GM18861 (cell line): ENCODE results near the gene FMR1.

ENCODE experiments used
- ATAC-seq: cut with Tn5 transposase; IDR thresholded peaks from one replicate; pipeline ENCODE4 v1.9.1; 2021; ENCODE audit not compliant: unreplicated experiment

Gene FMR1

DNA sequence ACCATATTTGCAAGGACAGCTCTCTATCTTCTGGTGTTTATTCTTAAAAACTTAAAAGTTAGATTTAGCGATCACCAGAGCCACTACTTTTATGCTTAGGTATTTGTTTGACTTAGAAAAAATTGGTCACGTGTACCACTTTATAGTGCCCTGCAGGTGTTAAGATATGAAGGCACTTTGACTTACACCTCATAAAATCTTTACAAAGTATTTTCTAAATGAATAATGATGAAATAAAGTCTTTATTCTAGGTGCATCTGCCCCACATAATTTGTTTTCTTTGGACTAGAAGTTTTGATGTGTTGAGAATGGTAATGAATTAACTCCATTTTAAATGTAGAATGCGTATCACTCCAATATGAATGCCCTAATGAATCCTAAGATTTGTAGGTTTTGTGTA lies 2.9 kb downstream of the FMR1 start:
- ATAC-seq: no peak

DNA sequence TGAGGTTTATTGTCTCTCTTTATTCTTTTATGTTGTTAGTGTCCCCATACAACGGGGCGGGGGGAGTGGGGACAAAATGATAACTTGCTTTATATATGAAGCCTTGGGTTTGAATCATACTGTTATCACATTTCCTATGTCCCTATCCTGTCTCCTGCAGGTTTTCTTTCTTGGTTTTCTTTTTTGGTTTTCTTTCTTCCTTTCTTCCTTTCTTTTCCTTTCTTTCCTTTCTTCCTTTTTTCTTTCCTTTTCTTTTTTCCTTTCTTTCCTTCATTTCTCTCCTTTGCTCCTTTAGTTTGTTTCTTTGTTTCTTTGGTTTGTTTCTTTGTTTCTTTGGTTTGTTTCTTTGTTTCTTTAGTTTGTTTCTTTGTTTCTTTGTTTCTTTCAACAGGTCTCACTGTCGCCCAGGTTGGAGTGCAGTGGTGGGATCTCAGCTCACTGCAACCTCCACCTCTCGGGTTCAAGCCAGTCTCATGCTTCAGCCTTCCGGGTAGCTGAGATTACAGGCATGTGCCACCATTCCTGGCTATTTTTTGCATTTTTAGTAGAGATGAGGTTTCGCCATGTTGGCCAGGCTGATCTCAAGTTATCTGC lies 4.8 kb downstream of the FMR1 start:
- no peak for ATAC-seq

DNA sequence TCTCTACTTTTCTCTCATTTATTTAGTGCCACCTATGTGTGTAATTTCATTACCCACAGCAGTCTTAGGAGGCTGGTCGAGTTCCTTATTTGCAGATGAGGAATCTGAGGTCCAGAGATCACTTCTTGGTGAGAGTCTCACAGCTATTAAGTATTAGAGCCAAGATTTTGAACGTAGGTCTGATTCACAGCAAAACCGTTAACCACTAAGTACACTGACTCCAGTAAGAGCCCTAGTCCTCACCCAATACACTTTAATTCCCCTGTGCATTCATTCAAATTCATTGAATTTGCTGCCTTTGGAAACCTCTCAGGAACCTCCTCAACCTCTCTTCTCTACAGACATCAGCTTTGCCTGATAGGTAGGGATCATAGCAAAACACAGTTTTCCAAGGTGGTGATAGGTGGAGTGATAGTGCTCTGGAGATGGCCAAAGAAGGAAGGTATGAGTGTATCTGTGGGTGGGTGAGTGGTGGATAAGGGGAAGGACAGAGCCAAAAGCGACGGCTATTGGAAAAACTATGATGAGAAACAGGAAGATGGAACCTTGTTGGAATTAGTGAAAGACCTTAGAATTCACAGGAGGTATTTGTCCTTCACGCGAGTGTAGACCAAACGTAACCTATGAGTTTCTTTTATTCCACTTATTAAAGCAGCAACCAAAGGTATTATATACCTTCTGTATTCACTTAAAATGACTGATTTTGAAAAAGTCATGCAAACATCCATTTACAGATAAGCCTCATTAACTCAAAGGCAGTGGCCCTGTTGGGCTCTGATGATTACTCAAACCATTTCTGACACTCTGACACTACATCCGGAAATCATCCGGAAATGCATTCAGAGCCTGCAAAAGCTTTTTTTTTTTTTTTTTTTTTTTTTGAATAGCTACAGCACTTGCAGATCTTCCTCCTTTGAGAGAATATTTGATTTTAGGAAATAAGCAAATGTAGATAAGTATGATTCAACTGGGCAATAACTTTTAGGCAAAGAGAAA lies 6.3 kb downstream of the FMR1 start:
- ATAC-seq: peak; percentile 84

DNA sequence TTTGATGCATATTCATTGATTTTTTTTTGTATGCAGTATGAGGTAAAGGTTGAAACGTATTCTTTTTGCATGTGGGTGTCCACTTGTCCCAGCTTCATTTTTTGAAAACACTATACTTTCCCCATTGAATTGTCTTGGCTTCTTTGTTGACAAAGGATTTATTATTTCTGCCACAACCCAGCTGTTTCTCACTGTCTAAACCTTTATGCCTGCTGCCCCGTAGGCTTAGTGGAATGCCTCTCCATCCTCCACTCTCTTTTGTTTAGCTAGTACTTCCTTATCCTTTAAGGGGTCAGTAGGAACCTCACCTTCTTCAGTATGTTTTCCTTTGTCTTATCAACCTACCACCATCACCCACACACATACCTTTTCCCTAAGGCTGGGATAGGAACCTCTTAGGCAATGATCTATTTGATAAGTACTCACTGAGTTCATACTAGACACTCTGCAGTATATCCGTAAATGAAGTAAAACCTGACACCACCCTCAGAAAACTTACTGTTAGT lies 8.5 kb downstream of the FMR1 start:
- no peak for ATAC-seq

DNA sequence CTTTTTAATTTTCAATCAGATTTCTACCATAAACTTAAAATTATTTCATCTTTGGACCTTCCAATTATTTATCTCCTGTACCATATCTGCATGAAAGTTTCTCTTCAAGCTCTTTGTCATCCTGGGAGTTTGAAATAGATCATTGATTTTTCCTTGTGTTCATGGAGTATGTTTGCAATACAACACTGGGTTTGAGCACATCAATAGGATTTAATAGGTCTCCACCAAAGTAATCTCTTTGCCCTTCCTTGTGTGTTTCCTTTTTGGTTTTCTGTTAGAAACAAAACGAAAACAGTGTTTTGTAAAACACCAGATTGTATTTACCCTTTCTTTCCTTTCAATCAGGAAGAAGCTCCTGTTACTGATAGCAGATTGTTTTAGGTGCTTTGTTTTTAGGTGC lies 11.9 kb downstream of the FMR1 start:
- ATAC-seq: no peak

DNA sequence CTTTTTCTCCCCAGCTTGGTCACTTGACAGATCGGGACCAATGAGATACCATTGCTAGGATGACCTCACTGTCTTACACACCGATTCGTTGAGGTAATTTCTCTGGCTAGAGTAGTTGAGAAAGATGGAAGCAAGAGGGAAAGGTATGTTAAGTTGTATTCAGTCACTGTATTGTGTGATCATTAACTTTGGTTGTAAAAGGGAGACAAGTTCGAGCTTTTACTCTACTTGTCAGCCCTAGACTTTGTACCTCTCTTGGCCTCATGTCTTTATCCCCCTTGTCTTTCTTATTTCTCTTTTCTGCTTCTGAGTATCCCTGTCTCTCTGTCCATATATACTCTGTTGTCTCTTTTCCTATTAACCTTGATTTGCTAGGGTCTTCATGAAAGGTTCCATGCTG lies 15.5 kb downstream of the FMR1 start:
- no peak for ATAC-seq

DNA sequence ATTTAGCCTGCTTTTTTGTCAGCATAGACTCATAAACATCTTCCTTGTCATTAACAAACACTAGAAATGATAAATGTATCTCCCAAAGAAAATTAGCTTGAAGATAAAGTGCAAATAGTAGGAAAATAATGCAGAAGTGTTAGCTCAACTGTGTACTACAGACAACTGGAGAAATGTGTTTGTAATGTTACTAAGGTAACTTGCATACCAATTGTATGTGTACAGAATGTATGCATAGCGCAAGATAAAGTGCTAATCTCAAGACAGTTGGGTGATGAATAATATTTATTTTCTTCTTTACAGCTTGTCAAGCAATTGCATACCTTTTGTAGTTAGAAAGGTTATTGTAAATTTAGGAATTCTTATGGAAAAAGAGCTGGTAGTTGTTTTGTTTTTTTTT lies 22.1 kb downstream of the FMR1 start:
- ATAC-seq: no peak

DNA sequence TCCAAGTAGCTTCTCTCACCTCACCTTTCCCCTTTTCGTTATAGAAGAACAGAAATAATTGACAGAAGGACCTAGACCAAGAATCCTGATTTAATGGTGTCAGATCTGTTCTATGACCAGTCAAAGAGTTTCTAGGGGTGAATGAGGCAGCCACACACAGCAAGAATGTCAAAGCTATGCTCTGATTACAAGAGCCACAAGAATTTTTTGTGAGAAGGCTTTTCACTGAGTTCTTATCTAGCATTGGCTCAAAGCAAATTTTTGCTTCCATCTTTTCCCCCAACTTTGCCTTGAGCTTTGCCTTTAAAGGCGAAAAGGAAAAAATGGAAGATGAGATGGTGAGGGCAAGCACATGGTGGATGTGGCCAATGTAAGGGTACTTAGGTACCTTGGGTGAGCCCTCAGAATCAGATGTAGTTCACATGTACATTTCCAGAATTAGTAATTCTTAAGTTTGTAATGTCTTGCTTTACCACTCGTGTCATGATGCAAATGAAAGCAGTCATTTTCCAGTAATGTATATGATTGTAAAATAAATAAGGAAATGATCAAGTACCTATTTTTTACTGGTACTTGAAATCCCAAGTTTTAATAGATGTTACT lies 23.5 kb downstream of the FMR1 start:
- no peak for ATAC-seq

DNA sequence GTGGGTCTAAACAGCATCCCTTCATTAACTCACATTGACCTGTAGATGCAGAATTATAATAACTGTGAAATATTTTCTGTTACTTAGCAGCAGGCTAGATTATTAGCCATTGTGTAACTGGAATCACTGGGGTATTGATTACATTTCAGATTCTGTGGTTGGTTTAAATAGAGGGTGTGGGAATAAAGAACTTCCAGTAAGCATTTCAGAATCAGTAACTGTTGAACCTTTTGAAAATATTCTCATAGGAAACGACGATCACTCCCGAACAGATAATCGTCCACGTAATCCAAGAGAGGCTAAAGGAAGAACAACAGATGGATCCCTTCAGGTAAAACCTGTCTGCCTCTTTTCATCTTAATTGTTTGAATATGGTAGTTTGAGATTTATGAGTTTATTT lies 33.6 kb downstream of the FMR1 start:
- no peak for ATAC-seq

DNA sequence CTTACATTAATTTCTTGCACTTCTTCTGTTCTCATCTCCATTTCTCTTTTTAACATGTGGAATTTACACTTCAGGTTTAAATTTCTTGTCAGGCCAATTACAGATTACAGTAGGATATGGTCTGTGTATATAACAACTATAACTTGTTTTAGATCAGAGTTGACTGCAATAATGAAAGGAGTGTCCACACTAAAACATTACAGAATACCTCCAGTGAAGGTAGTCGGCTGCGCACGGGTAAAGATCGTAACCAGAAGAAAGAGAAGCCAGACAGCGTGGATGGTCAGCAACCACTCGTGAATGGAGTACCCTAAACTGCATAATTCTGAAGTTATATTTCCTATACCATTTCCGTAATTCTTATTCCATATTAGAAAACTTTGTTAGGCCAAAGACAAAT lies 36.8 kb downstream of the FMR1 start:
- no peak for ATAC-seq

DNA sequence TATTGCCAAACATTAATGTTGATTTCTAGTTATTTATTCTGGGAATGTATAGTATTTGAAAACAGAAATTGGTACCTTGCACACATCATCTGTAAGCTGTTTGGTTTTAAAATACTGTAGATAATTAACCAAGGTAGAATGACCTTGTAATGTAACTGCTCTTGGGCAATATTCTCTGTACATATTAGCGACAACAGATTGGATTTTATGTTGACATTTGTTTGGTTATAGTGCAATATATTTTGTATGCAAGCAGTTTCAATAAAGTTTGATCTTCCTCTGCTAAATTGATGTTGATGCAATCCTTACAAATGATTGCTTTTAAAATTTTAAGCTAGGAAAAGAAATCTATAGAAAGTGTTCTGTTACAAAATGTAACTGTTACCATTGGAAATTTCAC lies 38.6 kb downstream of the FMR1 start:
- ATAC-seq: no peak

DNA sequence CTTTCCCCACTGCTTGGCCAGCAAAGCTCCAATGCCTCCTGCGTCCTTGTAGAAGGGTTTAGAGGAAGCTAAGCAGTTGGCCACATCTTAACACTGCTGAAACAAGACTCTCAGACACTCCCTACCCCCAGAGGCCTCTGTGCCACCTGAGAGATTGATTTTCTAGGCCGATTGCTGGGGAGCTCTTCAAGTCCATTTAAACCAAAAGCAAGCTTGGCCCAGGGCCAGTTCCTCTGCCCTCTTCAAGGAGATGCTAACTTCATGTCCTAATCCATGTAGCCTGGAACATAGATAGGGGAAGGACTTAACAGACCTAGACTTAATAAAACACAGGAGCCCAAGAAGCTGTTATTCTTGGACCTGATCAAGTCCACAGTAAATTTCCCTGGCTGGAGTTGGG lies 42.3 kb downstream of the FMR1 start:
- no peak for ATAC-seq

DNA sequence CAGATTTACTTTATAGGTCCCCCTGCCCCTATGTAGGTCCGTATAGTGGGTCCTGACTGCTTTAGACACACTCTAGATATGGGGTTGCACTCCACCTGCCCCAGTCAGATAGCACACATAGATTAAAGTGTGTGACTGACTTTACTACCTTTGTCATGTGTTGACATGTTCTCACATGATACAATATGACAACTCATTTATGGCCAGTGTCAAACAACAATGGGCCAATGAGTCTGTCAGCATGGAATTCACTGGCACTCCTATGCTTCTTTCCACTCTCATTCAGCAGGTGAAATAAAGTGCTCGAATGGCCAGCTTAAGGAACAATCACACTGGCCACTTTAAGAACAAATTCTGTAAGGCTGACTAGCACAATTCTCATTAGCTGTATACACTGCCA lies 45.6 kb downstream of the FMR1 start:
- ATAC-seq: no peak

DNA sequence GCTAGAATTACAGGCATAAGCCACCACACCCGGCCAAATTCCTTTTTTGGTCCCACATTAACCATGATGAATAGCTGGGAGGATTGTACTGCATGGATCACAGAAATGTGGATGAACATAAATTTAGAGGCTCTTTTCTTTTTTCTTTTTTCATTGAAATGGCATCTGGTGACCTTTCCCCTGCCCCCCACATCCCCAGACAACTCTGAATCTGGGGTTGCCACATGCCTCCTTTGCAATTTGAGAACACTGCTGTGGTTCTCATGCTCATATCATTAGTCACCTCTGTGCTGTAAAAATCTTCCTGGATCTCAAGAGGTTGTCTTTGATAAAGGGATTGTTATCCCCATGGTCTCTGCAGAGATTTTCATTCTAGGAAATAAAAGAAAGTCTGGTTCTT lies 46.6 kb downstream of the FMR1 start:
- ATAC-seq: no peak

DNA sequence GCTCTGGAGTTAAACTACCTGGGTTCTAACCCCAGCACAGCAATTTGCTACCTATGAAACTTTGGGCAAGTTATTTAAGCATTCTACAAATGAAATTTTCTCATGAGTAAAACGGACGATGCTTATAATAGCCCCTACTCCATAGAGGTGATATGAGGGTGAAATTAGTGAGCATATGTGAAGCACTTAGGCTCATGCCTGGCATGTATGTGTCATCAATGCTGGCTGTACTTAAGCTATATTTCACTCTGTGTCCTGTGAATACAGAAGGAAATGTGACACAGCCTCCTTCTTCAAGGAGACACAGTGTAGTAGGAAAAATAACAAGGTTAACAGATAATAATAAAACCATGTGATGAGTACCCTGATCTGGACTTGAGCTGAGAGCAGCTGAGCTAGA lies 49.0 kb downstream of the FMR1 start:
- no peak for ATAC-seq

DNA sequence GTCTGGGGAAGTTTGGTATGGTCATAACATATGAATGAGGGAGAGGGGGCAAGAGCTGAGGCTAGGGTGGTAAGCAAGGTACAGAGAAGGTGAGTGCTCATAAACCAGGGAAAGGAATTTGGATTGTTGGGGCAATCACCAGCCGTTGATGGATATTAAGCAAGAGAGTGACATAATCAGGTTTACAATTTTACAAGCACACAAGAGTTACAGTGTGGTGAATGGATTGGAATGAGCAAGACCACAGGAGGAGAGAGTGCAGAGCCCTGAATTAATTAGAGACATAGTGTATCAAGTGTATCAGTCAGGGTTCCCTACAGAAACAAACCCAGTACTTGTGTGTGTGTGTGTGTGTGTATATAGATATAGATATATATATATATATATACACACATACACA lies 50.8 kb downstream of the FMR1 start:
- no peak for ATAC-seq

DNA sequence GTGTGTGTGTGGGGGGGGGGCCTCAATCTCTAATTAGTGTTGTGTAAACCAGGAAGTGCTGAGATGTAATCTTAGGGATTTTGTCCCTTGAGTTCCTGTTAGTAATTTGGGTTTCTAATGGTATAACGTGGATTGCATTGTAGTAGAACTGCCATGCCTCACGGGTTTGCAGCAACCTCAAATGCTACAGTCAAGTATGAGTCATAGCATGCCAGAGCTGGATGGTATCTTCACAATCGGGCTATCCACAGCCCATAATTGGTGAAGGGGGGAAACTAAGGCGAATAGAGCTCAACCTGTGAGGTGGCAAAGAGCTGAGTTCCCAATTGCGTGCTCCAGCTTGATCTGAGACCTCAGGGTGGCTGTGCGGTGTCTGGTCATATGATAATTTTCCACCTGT lies 67.2 kb downstream of the FMR1 start:
- no peak for ATAC-seq

DNA sequence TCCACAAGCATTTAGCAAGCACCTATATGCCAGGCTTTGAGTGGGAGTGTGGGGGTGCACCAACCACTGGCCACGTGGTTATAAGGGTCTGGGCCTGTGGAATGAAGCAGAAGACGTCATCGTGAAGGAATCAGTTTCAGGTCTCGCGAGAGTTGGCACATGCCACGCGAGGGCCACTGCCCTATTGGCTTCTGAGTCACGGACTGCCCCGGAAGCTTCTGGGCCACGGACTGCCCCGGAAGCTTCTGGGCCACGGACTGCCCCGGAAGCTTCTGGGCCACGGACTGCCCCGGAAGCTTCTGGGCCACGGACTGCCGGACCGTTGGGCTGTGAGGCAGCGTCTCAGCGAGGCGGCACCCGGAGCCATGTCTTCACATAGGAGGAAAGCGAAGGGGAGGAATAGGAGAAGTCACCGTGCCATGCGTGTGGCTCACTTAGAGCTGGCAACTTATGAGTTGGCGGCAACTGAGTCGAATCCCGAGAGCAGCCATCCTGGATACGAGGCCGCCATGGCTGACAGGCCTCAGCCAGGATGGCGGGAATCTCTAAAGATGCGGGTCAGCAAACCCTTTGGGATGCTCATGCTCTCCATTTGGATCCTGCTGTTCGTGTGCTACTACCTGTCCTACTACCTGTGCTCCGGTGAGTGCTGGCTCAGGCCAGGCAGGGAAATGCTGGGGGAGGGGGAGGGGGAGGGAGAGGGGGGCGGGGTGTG lies 69.5 kb downstream of the FMR1 start, which contains the start of gene FMR1NB:
Gene FMR1NB (plus strand): TSS at position 300 of the 715 bp plus-strand sequence. CDS start 66 bp downstream, at position 366.
- no peak for ATAC-seq
